ENCODE results near the gene TDRKH. TPM values are rescaled to one million over a fixed set of nuclear protein-coding genes. Genes with fewer than 3 reads are reported as not detected.
A peak's percentile ranks its signal among the peaks of the same experiment; 100 is the strongest.

Gene TDRKH
- total and polyA plus RNA-seq, 2 of the 13 experiments (the other 11 are each of a cell fraction or from before 2014, with no cell fraction given) = 3.9 to 5.4 TPM

- TF ChIP-seq NFAT5 (CRISPR knock-in tag; IDR thresholded peaks at IDR 0.05) (no peak), ZNF205 (CRISPR knock-in tag; IDR thresholded peaks at IDR 0.05) (no peak), ZNF781 (CRISPR knock-in tag; IDR thresholded peaks at IDR 0.05; ENCODE audit: borderline replicate concordance, not compliant biosample characterization) (no peak), ZNF451 (CRISPR knock-in tag; IDR thresholded peaks at IDR 0.05) (no peak), MXD1 (CRISPR knock-in tag; IDR thresholded peaks at IDR 0.05) (peak; percentile 78), ERF (CRISPR knock-in tag; IDR thresholded peaks at IDR 0.05) (peak; percentile 64; the same call in 1 of the 2 replicates), SPEN (CRISPR knock-in tag; IDR thresholded peaks at IDR 0.05; ENCODE audit: low read depth) (0 out of 2 replicates have a peak, but pooled peaks have one; percentile 16), ADNP (CRISPR knock-in tag; IDR thresholded peaks at IDR 0.05) (no peak), ZNF598 (CRISPR knock-in tag; IDR thresholded peaks at IDR 0.05; ENCODE audit: borderline replicate concordance) (no peak), BCLAF1 (IDR thresholded peaks at IDR 0.05) (no peak), ZZZ3 (CRISPR knock-in tag; IDR thresholded peaks at IDR 0.05; ENCODE audit: borderline replicate concordance) (no peak), ATF3 (CRISPR knock-in tag; IDR thresholded peaks at IDR 0.05) (no peak), ZKSCAN5 (CRISPR knock-in tag; IDR thresholded peaks at IDR 0.05) (no peak), ZNF30 (CRISPR knock-in tag; IDR thresholded peaks at IDR 0.05) (no peak), NFKB2 (CRISPR knock-in tag; IDR thresholded peaks at IDR 0.05; ENCODE audit: borderline replicate concordance) (no peak), RBM39 (IDR thresholded peaks at IDR 0.05; ENCODE audit: low read depth, low read length, poor library complexity, severe bottlenecking) (no peak), BORCS8-MEF2B (CRISPR knock-in tag; IDR thresholded peaks at IDR 0.05) (0 out of 2 replicates have a peak, but pooled peaks have one; percentile 31)
Measured at GRCh38 chr1:151839457-151840403, 49.4 kb upstream of the TDRKH start, which contains the start of gene C2CD4D (continued).
